ENCODE results near the gene INPP5D. TPM values are rescaled to one million over a fixed set of nuclear protein-coding genes. Genes with fewer than 3 reads are reported as not detected.

INPP5D gene
- total and polyA plus RNA-seq, 2 of the 8 experiments (the other 6 are each of a cell fraction or from before 2014, with no cell fraction given) = 4.5 to 7.1 TPM

GRCh38 chr2:233199870-233200269 is 139.7 kb downstream of the INPP5D start:
- H3K18ac ChIP-seq (ENCODE audit: extremely low read depth, low read length) = no peak overlapping the region
- H3K23ac ChIP-seq (ENCODE audit: insufficient read length) = no peak overlapping the region
- H3K9ac ChIP-seq (replicated peaks in 1 of 4; ENCODE audit: extremely low read depth in 1 of 4, low read depth in 3 of 4, low read length in 3 of 4) = no peak overlapping the region
- H3K4me2 ChIP-seq (ENCODE audit: insufficient read depth in 1 of 2, low read depth in 2 of 2, low read length in 2 of 2) = no peak overlapping the region
- H2BK120ac ChIP-seq (replicated peaks; ENCODE audit: low read depth, low read length) = no peak overlapping the region
- H2BK15ac ChIP-seq (ENCODE audit: low read length) = no peak overlapping the region
- H3K36me3 ChIP-seq (ENCODE audit: control insufficient read depth in 2 of 4, insufficient read depth in 4 of 4, low read length in 3 of 4) = no peaks in the 10 kb centered on the region; a peak in 2 of 8 replicates
- POLR2A ChIA-PET (ENCODE audit: partially characterized antibody) = no interaction called here
- peaks cover 0 to 6% of the 10 kb centered on the region in 2 experiments; a peak in 2 of 4 replicates for H3K9me3 ChIP-seq (ENCODE audit: insufficient read depth in 2 of 2, low read depth in 1 of 2, low read length in 1 of 2)
- no peaks in the 10 kb centered on the region; a peak in 1 of 7 replicates for H3K27me3 ChIP-seq (replicated peaks in 1 of 4; ENCODE audit: control insufficient read depth in 3 of 4, extremely low read depth in 1 of 4, insufficient read depth in 3 of 4, low read length in 3 of 4)
- H3K79me2 ChIP-seq (ENCODE audit: control insufficient read depth in 1 of 2, insufficient read depth in 2 of 2, low read length in 2 of 2) = no peaks in the 10 kb centered on the region
- CTCF ChIA-PET (ENCODE audit: partially characterized antibody) = interaction anchor here (0.9 to 2.7 kb wide), 12 partner anchors 8 to 124 kb away, joined by 3 to 13 read pairs (median 4); no protein-coding TSS in a partner anchor
- H3K23me2 ChIP-seq (ENCODE audit: low read depth, low read length) = no peaks in the 10 kb centered on the region
- FAIRE-seq (no peak), DNase-seq (ENCODE audit: low read depth in 1 of 2, low spot score in 2 of 2) (no peak)
- H2BK5ac ChIP-seq (ENCODE audit: low read depth, low read length) = no peak overlapping the region
- no peak overlapping the region for H2AK5ac ChIP-seq (ENCODE audit: low read depth, low read length)
- H4K5ac ChIP-seq (ENCODE audit: insufficient read length, low read depth, low read length) = no peak overlapping the region
- H2BK12ac ChIP-seq (ENCODE audit: low read depth, low read length) = no peak overlapping the region
- H4K91ac ChIP-seq (replicated peaks; ENCODE audit: insufficient read length, low read length) = no peak overlapping the region
- H2AFZ ChIP-seq (ENCODE audit: low read length) = no peak overlapping the region
- no peak overlapping the region for H3K4ac ChIP-seq (replicated peaks; ENCODE audit: insufficient read length, low read depth, low read length)
- H3K14ac ChIP-seq (ENCODE audit: insufficient read length) = no peak overlapping the region
- WGBS, 2 experiments (ENCODE audit: extremely low coverage in 1 of 2, insufficient coverage in 1 of 2, insufficient read length in 1 of 2, insufficient replicate concordance in 2 of 2, low coverage in 1 of 2, low lambda C conversion rate in 2 of 2, missing lambda C conversion rate in 1 of 2) = 90% methylated on average over 10 of the region's 10 CpGs; no CpG with 5 or more reads in 1 of the 2 experiments
- H3K4me3 ChIP-seq (ENCODE audit: extremely low read depth in 1 of 4, insufficient read depth in 2 of 4, low read depth in 3 of 4, low read length in 4 of 4) = no peak overlapping the region
- H3K79me1 ChIP-seq (ENCODE audit: low read depth, low read length) = no peaks in the 10 kb centered on the region
- no peak overlapping the region for H4K8ac ChIP-seq (ENCODE audit: extremely low read depth, insufficient read depth, low read length)
- H2BK20ac ChIP-seq (ENCODE audit: low read length) = no peak overlapping the region
- no peaks in the 10 kb centered on the region for H4K20me1 ChIP-seq (replicated peaks in 1 of 2; ENCODE audit: control insufficient read depth in 1 of 2, insufficient read depth in 2 of 2, low read length in 2 of 2)
- no peak overlapping the region for H3K27ac ChIP-seq (ENCODE audit: low read depth, low read length)
- H3K4me1 ChIP-seq (replicated peaks in 1 of 4; ENCODE audit: control insufficient read depth in 3 of 4, insufficient read depth in 4 of 4, low read length in 3 of 4) = peaks cover 0 to 3% (median under 1%) of the 10 kb centered on the region in 4 experiments; a peak in 2 of 7 replicates
- H3K56ac ChIP-seq (replicated peaks; ENCODE audit: insufficient read length, low read depth, low read length) = no peak overlapping the region
- TF ChIP-seq CTCF (IDR thresholded peaks at IDR 0.05; ENCODE audit: control extremely low read depth in 1 of 3, insufficient read depth in 1 of 3, low read depth in 1 of 3, low read length in 3 of 3) = peak in 1 of 3 experiments; percentile 20; a peak in 1 of 4 replicates
- no peak for TF ChIP-seq HDAC2 (IDR thresholded peaks at IDR 0.05; ENCODE audit: borderline replicate concordance in 1 of 2, low read depth in 2 of 2, low read length in 2 of 2)
- TF ChIP-seq FOSL1 (IDR thresholded peaks at IDR 0.05; ENCODE audit: insufficient read depth, low read depth, low read length) = no peak
- no peak for TF ChIP-seq ZNF274 (IDR thresholded peaks at IDR 0.05; ENCODE audit: borderline replicate concordance, extremely low read depth, low read length)
- TF ChIP-seq YY1 (IDR thresholded peaks at IDR 0.05; ENCODE audit: low read depth, low read length) = no peak
- no peak for TF ChIP-seq RFX5 (IDR thresholded peaks at IDR 0.05; ENCODE audit: borderline replicate concordance, low read depth, low read length)
- no peak for TF ChIP-seq TEAD4 (IDR thresholded peaks at IDR 0.05; ENCODE audit: low read depth, low read length)
- no peak for TF ChIP-seq MAFK (IDR thresholded peaks at IDR 0.05; ENCODE audit: low read depth, low read length)
- no peak for TF ChIP-seq CTBP2 (IDR thresholded peaks at IDR 0.05; ENCODE audit: borderline replicate concordance, insufficient read depth, insufficient read length, low read length)
- TF ChIP-seq E2F6 (IDR thresholded peaks at IDR 0.05) = no peak

Measured in H1 (cell line).